ENCODE results near the gene CACNA1B.

Gene CACNA1B

DNA sequence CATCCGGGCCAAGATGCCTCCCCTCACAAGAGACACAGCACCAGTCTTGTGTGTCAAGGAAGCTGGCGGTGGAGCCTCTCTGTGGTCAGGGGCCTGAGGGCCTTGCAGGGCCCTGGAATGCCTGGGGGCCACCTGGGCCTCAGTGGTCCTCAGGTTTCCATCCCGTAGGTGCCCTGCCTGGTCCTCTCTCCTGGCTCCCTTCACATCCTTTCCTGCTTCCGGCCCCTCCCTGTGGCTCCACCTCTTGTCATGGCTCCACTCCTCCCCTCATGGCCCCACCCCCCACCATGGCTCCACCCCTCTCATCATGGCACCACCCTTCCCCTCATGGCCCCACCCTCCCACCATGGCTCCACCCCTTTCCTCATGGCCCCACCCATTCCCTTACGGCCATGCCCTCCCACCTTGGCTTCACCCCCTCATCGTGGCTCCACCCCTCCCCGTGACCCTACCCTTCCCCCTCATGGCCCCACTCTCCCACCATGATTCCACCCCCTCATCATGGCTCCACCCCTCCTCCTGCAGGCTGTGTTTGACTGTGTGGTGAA is 175.8 kb downstream of the CACNA1B start:
- DNase-seq (ENCODE audit: low read depth, low spot score): no peak

DNA sequence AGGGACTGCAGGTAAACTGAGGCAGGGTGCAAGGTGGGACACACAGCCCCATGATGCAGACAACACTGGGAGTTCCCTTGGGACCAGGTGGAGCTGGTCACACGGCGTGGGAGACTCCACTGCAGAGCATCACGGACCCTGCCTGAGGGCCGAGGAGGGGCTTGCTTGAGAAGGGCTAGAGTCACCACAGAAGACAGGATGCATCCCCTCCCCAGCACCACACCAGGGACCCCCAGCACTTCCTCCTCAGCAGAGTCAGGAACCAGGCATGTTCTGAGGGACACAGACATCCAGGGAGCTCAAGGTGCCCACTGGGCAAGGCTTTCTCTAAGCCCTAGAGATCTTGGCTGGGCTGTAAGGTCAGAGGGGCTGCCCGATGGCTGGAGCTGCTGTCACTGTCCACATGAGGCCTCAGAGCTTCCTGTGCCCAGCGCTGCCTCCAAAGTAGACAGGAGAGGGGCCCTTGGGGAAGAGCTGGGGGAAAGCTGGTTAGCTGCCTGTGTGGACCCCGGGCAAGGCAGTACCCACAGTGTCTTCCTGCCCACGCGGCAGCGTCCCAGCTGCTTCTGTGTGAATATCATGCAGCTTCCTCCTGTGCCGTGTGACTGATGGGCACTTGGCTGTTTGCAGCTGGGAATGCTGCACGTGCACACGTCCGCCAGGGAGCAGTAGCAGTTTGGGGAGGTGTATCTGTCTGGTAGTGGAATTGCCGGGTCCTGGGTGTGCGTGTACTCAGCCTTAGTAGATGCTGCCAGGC is 176.6 kb downstream of the CACNA1B start:
- no peak for DNase-seq (ENCODE audit: low read depth, low spot score)

GRCh38 chr9:138057726-138058125 is 180.1 kb downstream of the CACNA1B start:
- no peak for DNase-seq (ENCODE audit: low read depth, low spot score)

DNA sequence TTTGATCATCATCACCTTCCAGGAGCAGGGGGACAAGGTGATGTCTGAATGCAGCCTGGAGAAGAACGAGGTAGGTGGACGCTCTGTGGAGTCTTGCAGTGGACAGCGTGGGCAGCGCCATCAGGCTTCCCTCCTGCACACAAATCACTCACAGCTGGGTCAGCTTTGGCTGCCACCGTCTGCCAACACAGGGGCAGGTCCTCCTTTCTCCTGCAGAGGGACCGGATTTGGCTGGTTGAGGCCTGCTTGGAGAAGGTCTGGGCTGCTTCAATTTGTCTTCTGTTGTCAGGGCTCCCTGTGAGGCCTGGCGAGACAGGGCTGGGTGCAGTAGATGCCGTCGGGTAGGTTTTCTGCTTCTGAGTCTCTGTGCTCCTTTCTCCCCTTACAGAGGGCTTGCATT is 180.6 kb downstream of the CACNA1B start:
- DNase-seq (ENCODE audit: low read depth, low spot score): no peak

DNA sequence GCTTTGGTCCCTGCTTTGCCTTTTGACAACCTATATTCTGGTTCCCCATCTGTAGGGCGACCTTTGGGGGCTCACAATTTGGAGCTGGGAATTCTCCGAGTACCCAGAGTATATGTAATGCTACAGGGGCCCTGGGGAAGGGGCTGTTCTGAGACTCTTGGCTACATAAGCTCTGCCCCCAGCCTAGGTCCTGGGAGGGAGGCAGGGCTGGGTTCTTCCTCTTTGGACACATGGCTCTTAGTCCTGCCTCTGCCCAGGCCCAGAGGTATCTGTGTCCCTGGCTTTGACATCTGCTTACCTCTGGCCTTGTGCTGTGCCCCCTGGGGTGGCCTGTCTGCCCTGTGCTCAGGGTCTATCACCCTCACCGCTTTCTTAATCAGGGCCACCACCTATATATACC is 181.6 kb downstream of the CACNA1B start:
- DNase-seq (ENCODE audit: low read depth, low spot score): no peak

- DNase-seq (ENCODE audit: low read depth, low spot score): no peak
Measured at GRCh38 chr9:138060365-138060764, 182.8 kb downstream of the CACNA1B start.

GRCh38 chr9:138060881-138061280 is 183.3 kb downstream of the CACNA1B start:
- no peak for DNase-seq (ENCODE audit: low read depth, low spot score)

DNA sequence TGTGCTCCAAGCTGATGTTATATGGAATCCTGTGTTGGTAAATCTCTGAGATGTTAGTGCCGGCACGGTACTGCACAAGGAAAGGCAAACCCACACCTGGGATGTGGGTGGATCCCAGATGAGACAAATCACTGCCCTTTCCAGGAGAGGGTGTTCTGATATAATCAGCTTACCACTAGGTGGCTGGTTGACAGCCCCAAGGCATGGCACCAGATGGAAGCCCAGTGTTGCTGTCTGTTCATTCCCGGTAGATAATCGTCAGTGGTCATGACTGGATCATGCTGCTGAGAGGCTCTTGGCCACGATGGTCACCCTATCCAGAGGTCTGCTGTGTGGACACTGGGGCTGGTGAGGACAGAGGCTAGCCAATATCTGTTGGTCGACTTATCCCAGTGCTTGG is 184.0 kb downstream of the CACNA1B start:
- DNase-seq (ENCODE audit: low read depth, low spot score): no peak

DNA sequence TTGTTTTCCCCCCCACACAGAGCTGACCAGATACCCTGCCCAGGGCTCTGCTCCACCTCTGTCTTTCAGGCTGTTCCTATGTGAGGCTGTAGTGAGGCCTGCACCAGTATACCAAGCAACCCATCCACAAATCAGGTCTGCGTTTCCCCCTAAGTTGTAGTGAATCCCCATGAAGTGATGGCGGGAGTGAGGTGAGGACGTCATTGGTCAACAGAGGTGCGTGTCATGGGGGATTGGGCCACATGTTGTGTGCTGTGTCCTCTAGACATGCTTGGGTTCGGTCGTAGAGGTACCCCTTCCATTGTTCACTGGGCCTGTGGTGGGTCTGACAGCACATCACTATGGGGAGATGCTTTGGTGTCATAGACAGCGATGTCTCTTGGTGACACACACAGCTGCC is 184.6 kb downstream of the CACNA1B start:
- DNase-seq (ENCODE audit: low read depth, low spot score): no peak

- DNase-seq (ENCODE audit: low read depth, low spot score): no peak
Measured at GRCh38 chr9:138063033-138063432, 185.5 kb downstream of the CACNA1B start.

DNA sequence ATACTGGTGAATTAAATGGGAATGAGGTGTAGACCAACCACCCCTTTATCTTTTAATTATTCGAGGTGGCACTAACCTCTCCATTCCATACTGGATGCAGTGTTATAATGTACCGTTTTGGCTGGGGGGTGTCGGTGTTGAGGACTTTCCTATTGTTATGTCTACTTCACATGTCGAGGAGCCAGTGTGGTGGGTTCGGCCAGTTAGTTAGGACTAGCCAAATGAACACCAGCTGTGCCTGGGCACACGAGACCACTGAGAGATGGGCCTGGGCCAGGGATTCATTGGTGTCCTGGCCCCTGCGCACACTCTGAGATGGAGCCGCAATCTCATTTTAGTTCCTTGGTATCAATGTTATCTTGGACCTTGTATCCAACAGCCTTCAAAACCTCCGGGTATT is 186.2 kb downstream of the CACNA1B start:
- no peak for DNase-seq (ENCODE audit: low read depth, low spot score)

DNA sequence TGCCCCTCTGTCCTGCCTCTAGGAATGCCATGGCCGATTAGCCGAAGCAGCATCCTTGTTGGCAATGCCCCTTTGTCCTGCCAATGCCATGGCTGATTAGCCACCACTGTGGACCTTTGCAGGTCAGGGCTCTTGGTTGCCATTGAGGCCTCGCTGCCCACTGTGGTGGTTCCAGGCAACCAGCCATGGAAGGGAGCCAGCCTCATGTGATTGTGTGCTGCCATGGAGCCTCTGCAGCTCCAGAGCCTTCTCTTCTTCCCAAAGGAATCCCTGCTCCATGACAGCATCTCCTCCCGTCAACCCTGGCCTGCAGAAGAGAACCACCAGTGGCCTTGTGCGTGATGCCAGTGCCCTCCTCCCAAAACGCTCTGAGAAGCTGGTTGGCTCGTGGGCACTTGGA is 187.0 kb downstream of the CACNA1B start:
- DNase-seq (ENCODE audit: low read depth, low spot score): no peak

GRCh38 chr9:138065287-138065686 is 187.7 kb downstream of the CACNA1B start:
- no peak for DNase-seq (ENCODE audit: low read depth, low spot score)

DNA sequence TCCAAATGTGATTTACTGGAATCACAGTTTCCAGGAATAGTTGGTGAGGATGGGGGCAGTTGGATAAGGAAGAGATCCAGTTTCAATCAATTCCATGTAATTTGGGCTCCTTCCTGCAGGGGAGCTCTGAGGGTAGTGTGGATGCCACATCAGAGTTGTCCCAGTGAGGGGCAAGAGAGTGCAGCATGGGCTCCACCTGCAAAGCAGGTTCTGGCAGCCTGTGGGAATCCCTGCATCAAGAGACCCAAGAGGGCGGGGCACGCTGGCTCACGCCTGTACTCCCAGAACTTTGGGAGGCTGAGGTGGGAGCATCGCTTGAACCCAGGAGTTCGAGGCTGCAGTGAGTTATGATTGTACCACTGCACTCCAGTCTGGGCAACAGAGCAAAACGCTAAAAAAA is 188.5 kb downstream of the CACNA1B start:
- DNase-seq (ENCODE audit: low read depth, low spot score): no peak

GRCh38 chr9:138067613-138068367 is 190.2 kb downstream of the CACNA1B start:
- DNase-seq (ENCODE audit: low read depth, low spot score): no peak

- no peak for DNase-seq (ENCODE audit: low read depth, low spot score)
Measured at GRCh38 chr9:138068601-138069035, 191.0 kb downstream of the CACNA1B start.

- DNase-seq (ENCODE audit: low read depth, low spot score): no peak
Measured at GRCh38 chr9:138069731-138070456, 192.3 kb downstream of the CACNA1B start.

DNA sequence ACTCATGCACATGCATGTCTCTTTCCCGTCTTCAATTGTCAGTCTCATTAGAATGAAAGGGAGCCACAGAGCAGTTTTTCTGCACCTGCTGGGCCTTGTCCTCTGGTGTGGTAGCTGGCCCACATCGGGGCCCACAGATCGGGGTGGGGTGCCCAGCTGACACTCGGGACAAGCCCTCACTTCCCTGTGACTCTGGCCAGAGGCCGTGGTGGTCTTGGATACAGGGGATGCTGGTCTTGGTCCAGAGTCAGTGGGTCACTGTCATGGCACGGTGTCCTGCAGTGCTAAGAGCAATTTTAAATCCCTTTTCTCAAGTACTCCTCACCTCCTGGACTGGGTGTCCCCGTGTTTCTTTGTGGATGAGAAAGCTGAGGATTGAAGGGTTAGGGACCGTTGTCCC is 193.2 kb downstream of the CACNA1B start:
- no peak for DNase-seq (ENCODE audit: low read depth, low spot score)

GRCh38 chr9:138071292-138071691 is 193.7 kb downstream of the CACNA1B start:
- no peak for DNase-seq (ENCODE audit: low read depth, low spot score)

DNA sequence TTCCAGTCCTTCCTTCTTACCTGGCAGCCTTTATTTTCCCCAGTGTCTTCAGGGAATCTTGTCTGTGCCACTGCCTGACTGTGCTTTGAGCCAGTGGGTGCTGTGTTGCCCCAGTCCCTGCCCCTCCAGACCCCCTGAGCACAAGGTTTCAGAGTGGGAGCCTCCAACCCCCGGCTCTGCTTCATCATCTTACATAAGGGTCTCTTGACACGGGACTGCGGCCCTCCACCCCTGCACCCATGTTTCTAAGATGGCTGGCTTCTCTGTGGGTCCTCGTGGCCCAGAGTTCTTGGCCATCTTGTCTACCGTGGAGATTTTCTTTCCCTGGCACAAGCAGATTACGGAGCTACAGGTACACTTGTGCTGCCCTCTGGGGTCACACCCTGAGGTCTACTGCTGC is 194.1 kb downstream of the CACNA1B start:
- DNase-seq (ENCODE audit: low read depth, low spot score): no peak

GRCh38 chr9:138072161-138072842 is 194.7 kb downstream of the CACNA1B start:
- DNase-seq (ENCODE audit: low read depth, low spot score): no peak

DNA sequence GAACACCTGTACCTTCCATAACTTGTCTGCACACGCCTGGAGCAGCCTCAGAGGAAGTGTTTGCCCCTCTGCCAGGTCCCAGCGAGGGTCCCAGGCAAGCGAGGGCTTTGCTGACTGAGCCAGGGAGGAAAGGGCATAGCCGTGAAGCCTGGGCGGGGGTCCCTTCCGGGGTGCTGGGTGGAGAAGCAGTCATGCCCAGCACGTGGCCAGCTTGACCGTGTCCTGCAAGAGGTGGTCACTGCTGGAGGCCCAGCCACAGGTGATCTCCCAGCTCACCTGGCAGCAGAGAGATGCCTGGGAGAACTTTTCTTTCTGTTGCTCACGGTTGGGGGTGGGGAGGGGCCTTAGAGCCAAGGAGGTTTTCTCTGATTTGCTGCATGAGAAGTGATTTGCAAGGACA is 195.3 kb downstream of the CACNA1B start:
- no peak for DNase-seq (ENCODE audit: low read depth, low spot score)

Data from brain pericyte (primary cell).